A673 (cell line): ENCODE measurements around the gene CARD11. TPM values are rescaled to one million over a fixed set of nuclear protein-coding genes. Genes with fewer than 3 reads are reported as not detected.

Experiments
- BruUV-seq: library from RNA; stranded (reverse); fragments of 400-500 nt; replicated peaks from 2 replicates; lab custom pipeline; 2021; lab: Mats Ljungman, UMichigan
- CTCF ChIA-PET: fragments of 300-600 bp; sonication (Branson Sonifier 250); formaldehyde crosslinking; loops from one replicate; lab custom pipeline; 2022; ENCODE audit warnings: antibody characterized with exemption; lab: Charles Lee
- POLR2A ChIA-PET: fragments of 300-600 bp; sonication (Branson Sonifier 250); formaldehyde crosslinking; loops from one replicate; lab custom pipeline; 2022; ENCODE audit warnings: antibody characterized with exemption; ENCODE audit not compliant: low non-redundant PET; lab: Charles Lee
- DNase-seq: peaks from one replicate; pipeline ENCODE4 v3.0.0-alpha.2; 2015; ENCODE audit warnings: low spot score
- H3K27ac ChIP-seq: fragments of 200-600 bp; sonication (generic); 2 replicates; pipeline ENCODE4 v1.5.1; 2016; ENCODE audit warnings: mixed run types, low read depth, mild to moderate bottlenecking, mixed read lengths, antibody characterized with exemption, low read length; ENCODE audit not compliant: poor library complexity, severe bottlenecking
- H3K27me3 ChIP-seq: fragments of 200-600 bp; sonication (generic); replicated peaks from 2 replicates; pipeline ENCODE4 v1.6.1; 2017; ENCODE audit warnings: mixed run types, low read depth, mild to moderate bottlenecking, mixed read lengths, antibody characterized with exemption, low read length; ENCODE audit not compliant: insufficient read depth, poor library complexity
- H3K36me3 ChIP-seq: fragments of 200-600 bp; sonication (generic); 2 replicates; pipeline ENCODE4 v1.6.1; 2016; ENCODE audit warnings: mixed run types, mild to moderate bottlenecking, mixed read lengths, antibody characterized with exemption, low read length; ENCODE audit not compliant: insufficient read depth, poor library complexity, severe bottlenecking
- H3K4me1 ChIP-seq: fragments of 200-600 bp; sonication (generic); 2 replicates; pipeline ENCODE4 v1.6.1; 2017; ENCODE audit warnings: mixed run types, mild to moderate bottlenecking, mixed read lengths, antibody characterized with exemption, low read length; ENCODE audit not compliant: insufficient read depth, poor library complexity, severe bottlenecking
- H3K4me3 ChIP-seq: fragments of 200-600 bp; sonication (generic); 2 replicates; pipeline ENCODE4 v1.5.1; 2016; ENCODE audit warnings: low read depth, mixed run types, mild to moderate bottlenecking, mixed read lengths, low read length; ENCODE audit not compliant: poor library complexity, severe bottlenecking
- H3K9me3 ChIP-seq: fragments of 200-600 bp; sonication (generic); 2 replicates; pipeline ENCODE4 v1.6.1; 2016; ENCODE audit warnings: mixed run types, low read depth, mild to moderate bottlenecking, mixed read lengths, antibody characterized with exemption, low read length; ENCODE audit not compliant: poor library complexity, severe bottlenecking
- CTCF ChIP-seq: fragments of 300-800, 200-600 bp; sonication (generic); conservative IDR thresholded peaks from 2 replicates; pipeline ENCODE4 v1.5.1; 2017; ENCODE audit warnings: low read depth, mild to moderate bottlenecking, antibody characterized with exemption, low read length, moderate library complexity, mixed read lengths
- EZH2 ChIP-seq: fragments of 200-600 bp; sonication (generic); IDR thresholded peaks from 2 replicates; pipeline ENCODE4 v1.6.1; 2017; ENCODE audit warnings: borderline replicate concordance, low read depth, mild to moderate bottlenecking, mixed read lengths, antibody characterized with exemption, low read length; ENCODE audit not compliant: poor library complexity, severe bottlenecking
- intact Hi-C: fragments of 100-400 bp; cut with micrococcal nuclease; formaldehyde crosslinking; loops from one replicate; pipeline ENCODE4 v1.10.0; 2022; ENCODE audit not compliant: unreplicated experiment
- total RNA-seq: library from RNA; stranded (reverse); gene quantifications from 2 replicates; pipeline ENCODE4 v1.2.3, GENCODE V29; 2021

CARD11 gene
- total RNA-seq, 1 experiment from 2014 or later, result 1.8 TPM

- Histone ChIP-seq H3K27me3 (peaks cover 21% of the 10 kb centered on the region), H3K27ac (no peak overlapping the region), H3K4me3 (no peak overlapping the region), H3K4me1 (peaks cover 11% of the 10 kb centered on the region), H3K9me3 (no peaks in the 10 kb centered on the region), H3K36me3 (no peaks in the 10 kb centered on the region)
- no peak for DNase-seq
- CTCF ChIA-PET, result no interaction called here
- POLR2A ChIA-PET, result no interaction called here
- TF ChIP-seq CTCF (no peak), EZH2 (no peak)
- no TSS peak for BruUV-seq
- intact Hi-C loops, result no loop called here
Observed at GRCh38 chr7:2920041-2920440, 123.6 kb downstream of the CARD11 start.

- H3K9me3 ChIP-seq, result no peaks in the 10 kb centered on the region
- H3K36me3 ChIP-seq, result no peaks in the 10 kb centered on the region
- BruUV-seq, result no TSS peak
- ChIA-PET POLR2A (no interaction called here), CTCF (no interaction called here)
- no peak for DNase-seq
- peaks cover 21% of the 10 kb centered on the region for H3K27me3 ChIP-seq
- peaks cover 11% of the 10 kb centered on the region for H3K4me1 ChIP-seq
- no peak overlapping the region for H3K27ac ChIP-seq
- intact Hi-C loops, result no loop called here
- no peak overlapping the region for H3K4me3 ChIP-seq
- TF ChIP-seq CTCF (no peak), EZH2 (no peak)
Observed at GRCh38 chr7:2919256-2919655, 124.4 kb downstream of the CARD11 start.

- Histone ChIP-seq H3K4me1 (peaks cover 11% of the 10 kb centered on the region), H3K4me3 (no peak overlapping the region), H3K36me3 (no peaks in the 10 kb centered on the region), H3K27ac (no peak overlapping the region), H3K9me3 (no peaks in the 10 kb centered on the region), H3K27me3 (peaks cover 21% of the 10 kb centered on the region)
- intact Hi-C loops, result no loop called here
- no peak for TF ChIP-seq CTCF
- no peak for TF ChIP-seq EZH2
- no peak for DNase-seq
- ChIA-PET CTCF (no interaction called here), POLR2A (no interaction called here)
- BruUV-seq, result no TSS peak
Observed at GRCh38 chr7:2918406-2918805, 125.3 kb downstream of the CARD11 start.
